ENCODE measurements around the gene FAM20A.

GRCh38 chr17:68649324-68649723 is 48.2 kb upstream of the FAM20A start:
- TF ChIP-seq CTCF (conservative IDR thresholded peaks at IDR 0.05 in 1 of 2, IDR thresholded peaks at IDR 0.05 in 1 of 2; ENCODE audit: extremely low read depth in 1 of 2, insufficient read depth in 1 of 2, low read depth in 1 of 2, low read length in 2 of 2) (no peak), EZH2 (IDR thresholded peaks at IDR 0.05; ENCODE audit: borderline replicate concordance, low read length) (no peak)

Measured in mammary epithelial cell (primary cell).